ENCODE data around the gene DAW1.
"Not testable (repeated sequence)": the region's sequence is repeated elsewhere in the genome, so short reads cannot be mapped to it uniquely, and the experiment has no call there.

DAW1 gene

GRCh38 chr2:227908266-227909054, 37.0 kb downstream of the DAW1 start:
- no peak for DNase-seq (ENCODE audit: low read depth in 2 of 2)

GRCh38 chr2:227914362-227914761, 42.9 kb downstream of the DAW1 start:
- no peak for DNase-seq (ENCODE audit: low read depth in 2 of 2)

GRCh38 chr2:227921648-227922047, 50.2 kb downstream of the DAW1 start:
- no peak for DNase-seq (ENCODE audit: low read depth in 2 of 2)

GRCh38 chr2:227932001-227932400, 60.6 kb downstream of the DAW1 start:
- no peak for DNase-seq (ENCODE audit: low read depth in 2 of 2)

- no peak for DNase-seq (ENCODE audit: low read depth in 2 of 2)
Observed at GRCh38 chr2:227932403-227932802, 61.0 kb downstream of the DAW1 start.

- no peak for DNase-seq (ENCODE audit: low read depth in 2 of 2)
Observed at GRCh38 chr2:227933884-227934283, 62.5 kb downstream of the DAW1 start.

- not testable (repeated sequence) for DNase-seq (ENCODE audit: low read depth in 2 of 2)
Observed at GRCh38 chr2:227936249-227936648, 64.8 kb downstream of the DAW1 start.

GRCh38 chr2:227939271-227940027, 68.0 kb downstream of the DAW1 start:
- no peak for DNase-seq (ENCODE audit: low read depth in 2 of 2)

GRCh38 chr2:227942021-227942420, 70.6 kb downstream of the DAW1 start:
- DNase-seq (ENCODE audit: low read depth in 2 of 2): no peak

- DNase-seq (ENCODE audit: low read depth in 2 of 2): no peak
Observed at GRCh38 chr2:227942965-227943364, 71.5 kb downstream of the DAW1 start.

GRCh38 chr2:227960317-227960716, 88.9 kb downstream of the DAW1 start:
- DNase-seq (ENCODE audit: low read depth in 2 of 2): no peak

GRCh38 chr2:227971619-227972230, 100.3 kb downstream of the DAW1 start:
- no peak for DNase-seq (ENCODE audit: low read depth in 2 of 2)

- DNase-seq (ENCODE audit: low read depth in 2 of 2): no peak
Observed at GRCh38 chr2:227973241-227973640, 101.8 kb downstream of the DAW1 start.

All from stimulated activated CD8-positive, alpha-beta memory T cell treated with anti-CD3 and anti-CD28 coated beads, Interleukin-15, amount 100 ng/mL, for 48 hours (primary cell).